ENCODE data around the gene CDC42BPB.

The CDC42BPB gene

GRCh38 chr14:102892651-102893050 is 164.7 kb downstream of the CDC42BPB start:
- H2AFZ ChIP-seq (ENCODE audit: low read length, unreplicated experiment) = no peak overlapping the region
- no peaks in the 10 kb centered on the region for H3K27me3 ChIP-seq (ENCODE audit: insufficient read depth, low read length)
- H3K27ac ChIP-seq (ENCODE audit: low read depth, low read length) = no peak overlapping the region
- H3K4me3 ChIP-seq (ENCODE audit: low read depth, low read length) = no peak overlapping the region
- H3K36me3 ChIP-seq (ENCODE audit: insufficient read depth, low read length) = no peaks in the 10 kb centered on the region
- peaks cover 23% of the 10 kb centered on the region for H3K4me1 ChIP-seq (ENCODE audit: control insufficient read depth, insufficient read depth, low read length, unreplicated experiment)
- no peaks in the 10 kb centered on the region for H3K79me2 ChIP-seq (ENCODE audit: control insufficient read depth, insufficient read depth, low read length, unreplicated experiment)

GRCh38 chr14:102891556-102891955 is 165.8 kb downstream of the CDC42BPB start:
- Histone ChIP-seq H3K4me3 (ENCODE audit: low read depth, low read length) (no peak overlapping the region), H3K27ac (ENCODE audit: low read depth, low read length) (no peak overlapping the region), H3K36me3 (ENCODE audit: insufficient read depth, low read length) (no peaks in the 10 kb centered on the region), H3K4me1 (ENCODE audit: control insufficient read depth, insufficient read depth, low read length, unreplicated experiment) (peaks cover 23% of the 10 kb centered on the region), H3K79me2 (ENCODE audit: control insufficient read depth, insufficient read depth, low read length, unreplicated experiment) (no peaks in the 10 kb centered on the region), H3K27me3 (ENCODE audit: insufficient read depth, low read length) (no peaks in the 10 kb centered on the region), H2AFZ (ENCODE audit: low read length, unreplicated experiment) (no peak overlapping the region)

GRCh38 chr14:102891111-102891510 is 166.2 kb downstream of the CDC42BPB start:
- no peak overlapping the region for H2AFZ ChIP-seq (ENCODE audit: low read length, unreplicated experiment)
- H3K27ac ChIP-seq (ENCODE audit: low read depth, low read length) = no peak overlapping the region
- no peaks in the 10 kb centered on the region for H3K27me3 ChIP-seq (ENCODE audit: insufficient read depth, low read length)
- no peaks in the 10 kb centered on the region for H3K36me3 ChIP-seq (ENCODE audit: insufficient read depth, low read length)
- H3K4me3 ChIP-seq (ENCODE audit: low read depth, low read length) = no peak overlapping the region
- H3K79me2 ChIP-seq (ENCODE audit: control insufficient read depth, insufficient read depth, low read length, unreplicated experiment) = no peaks in the 10 kb centered on the region
- H3K4me1 ChIP-seq (ENCODE audit: control insufficient read depth, insufficient read depth, low read length, unreplicated experiment) = peaks cover 23% of the 10 kb centered on the region

- Histone ChIP-seq H3K4me3 (ENCODE audit: low read depth, low read length) (no peak overlapping the region), H3K36me3 (ENCODE audit: insufficient read depth, low read length) (0 out of 2 replicates have a peak, but pooled peaks cover 4% of the 10 kb centered on the region), H3K27ac (ENCODE audit: low read depth, low read length) (no peak overlapping the region), H3K79me2 (ENCODE audit: control insufficient read depth, insufficient read depth, low read length, unreplicated experiment) (no peaks in the 10 kb centered on the region), H2AFZ (ENCODE audit: low read length, unreplicated experiment) (no peak overlapping the region), H3K4me1 (ENCODE audit: control insufficient read depth, insufficient read depth, low read length, unreplicated experiment) (peaks cover 23% of the 10 kb centered on the region), H3K27me3 (ENCODE audit: insufficient read depth, low read length) (no peaks in the 10 kb centered on the region)
Measured at GRCh38 chr14:102889615-102890014, 167.7 kb downstream of the CDC42BPB start.

- H3K79me2 ChIP-seq (ENCODE audit: control insufficient read depth, insufficient read depth, low read length, unreplicated experiment) = no peaks in the 10 kb centered on the region
- no peak overlapping the region for H2AFZ ChIP-seq (ENCODE audit: low read length, unreplicated experiment)
- H3K4me3 ChIP-seq (ENCODE audit: low read depth, low read length) = no peak overlapping the region
- H3K4me1 ChIP-seq (ENCODE audit: control insufficient read depth, insufficient read depth, low read length, unreplicated experiment) = peaks cover 17% of the 10 kb centered on the region
- H3K27me3 ChIP-seq (ENCODE audit: insufficient read depth, low read length) = no peaks in the 10 kb centered on the region
- 0 out of 2 replicates have a peak, but pooled peaks cover 4% of the 10 kb centered on the region for H3K36me3 ChIP-seq (ENCODE audit: insufficient read depth, low read length)
- no peak overlapping the region for H3K27ac ChIP-seq (ENCODE audit: low read depth, low read length)
Measured at GRCh38 chr14:102888748-102889147, 168.6 kb downstream of the CDC42BPB start.

GRCh38 chr14:102885737-102886447 is 171.5 kb downstream of the CDC42BPB start:
- Histone ChIP-seq H3K4me1 (ENCODE audit: control insufficient read depth, insufficient read depth, low read length, unreplicated experiment) (no peaks in the 10 kb centered on the region), H3K79me2 (ENCODE audit: control insufficient read depth, insufficient read depth, low read length, unreplicated experiment) (no peaks in the 10 kb centered on the region), H3K27me3 (ENCODE audit: insufficient read depth, low read length) (no peaks in the 10 kb centered on the region), H2AFZ (ENCODE audit: low read length, unreplicated experiment) (no peak overlapping the region), H3K27ac (ENCODE audit: low read depth, low read length) (no peak overlapping the region), H3K4me3 (ENCODE audit: low read depth, low read length) (no peak overlapping the region), H3K36me3 (ENCODE audit: insufficient read depth, low read length) (0 out of 2 replicates have a peak, but pooled peaks cover 4% of the 10 kb centered on the region)

GRCh38 chr14:102883554-102883953 is 173.8 kb downstream of the CDC42BPB start:
- Histone ChIP-seq H3K4me3 (ENCODE audit: low read depth, low read length) (no peak overlapping the region), H3K79me2 (ENCODE audit: control insufficient read depth, insufficient read depth, low read length, unreplicated experiment) (no peaks in the 10 kb centered on the region), H3K4me1 (ENCODE audit: control insufficient read depth, insufficient read depth, low read length, unreplicated experiment) (no peaks in the 10 kb centered on the region), H3K27ac (ENCODE audit: low read depth, low read length) (no peak overlapping the region), H2AFZ (ENCODE audit: low read length, unreplicated experiment) (no peak overlapping the region), H3K36me3 (ENCODE audit: insufficient read depth, low read length) (peaks cover 7% of the 10 kb centered on the region; the same call in 1 of the 2 replicates), H3K27me3 (ENCODE audit: insufficient read depth, low read length) (no peaks in the 10 kb centered on the region)

- no peaks in the 10 kb centered on the region for H3K4me1 ChIP-seq (ENCODE audit: control insufficient read depth, insufficient read depth, low read length, unreplicated experiment)
- H3K36me3 ChIP-seq (ENCODE audit: insufficient read depth, low read length) = peaks cover 7% of the 10 kb centered on the region; the same call in 1 of the 2 replicates
Measured at GRCh38 chr14:102883089-102883541, 174.2 kb downstream of the CDC42BPB start.

More at GRCh38 chr14:102883089-102883541, 174.2 kb downstream of the CDC42BPB start:
- H3K27ac ChIP-seq (ENCODE audit: low read depth, low read length) = no peak overlapping the region
- H3K27me3 ChIP-seq (ENCODE audit: insufficient read depth, low read length) = no peaks in the 10 kb centered on the region
- H3K4me3 ChIP-seq (ENCODE audit: low read depth, low read length) = no peak overlapping the region
- no peak overlapping the region for H2AFZ ChIP-seq (ENCODE audit: low read length, unreplicated experiment)
- H3K79me2 ChIP-seq (ENCODE audit: control insufficient read depth, insufficient read depth, low read length, unreplicated experiment) = no peaks in the 10 kb centered on the region
